DND-41 (cell line): ENCODE measurements around the gene SMC1B.

ENCODE experiments used
- EZH2 ChIP-seq: IDR thresholded peaks from 3 replicates; pipeline ENCODE4 v1.6.1; 2012; ENCODE audit warnings: borderline replicate concordance, low read depth, mild to moderate bottlenecking, moderate library complexity, low read length, inconsistent platforms; ENCODE audit not compliant: severe bottlenecking
- TF ChIP-seq, protein P1 (sequence below): IDR thresholded peaks from 2 replicates; pipeline ENCODE4 v1.5.1; 2012; ENCODE audit warnings: borderline replicate concordance, low read length, moderate library complexity, mild to moderate bottlenecking; ENCODE audit not compliant: poor library complexity, severe bottlenecking; ENCODE audit errors: extremely low read depth

GRCh38 chr22:45389546-45389945 lies 23.9 kb downstream of the SMC1B start:
- TF ChIP-seq, protein P1, sequence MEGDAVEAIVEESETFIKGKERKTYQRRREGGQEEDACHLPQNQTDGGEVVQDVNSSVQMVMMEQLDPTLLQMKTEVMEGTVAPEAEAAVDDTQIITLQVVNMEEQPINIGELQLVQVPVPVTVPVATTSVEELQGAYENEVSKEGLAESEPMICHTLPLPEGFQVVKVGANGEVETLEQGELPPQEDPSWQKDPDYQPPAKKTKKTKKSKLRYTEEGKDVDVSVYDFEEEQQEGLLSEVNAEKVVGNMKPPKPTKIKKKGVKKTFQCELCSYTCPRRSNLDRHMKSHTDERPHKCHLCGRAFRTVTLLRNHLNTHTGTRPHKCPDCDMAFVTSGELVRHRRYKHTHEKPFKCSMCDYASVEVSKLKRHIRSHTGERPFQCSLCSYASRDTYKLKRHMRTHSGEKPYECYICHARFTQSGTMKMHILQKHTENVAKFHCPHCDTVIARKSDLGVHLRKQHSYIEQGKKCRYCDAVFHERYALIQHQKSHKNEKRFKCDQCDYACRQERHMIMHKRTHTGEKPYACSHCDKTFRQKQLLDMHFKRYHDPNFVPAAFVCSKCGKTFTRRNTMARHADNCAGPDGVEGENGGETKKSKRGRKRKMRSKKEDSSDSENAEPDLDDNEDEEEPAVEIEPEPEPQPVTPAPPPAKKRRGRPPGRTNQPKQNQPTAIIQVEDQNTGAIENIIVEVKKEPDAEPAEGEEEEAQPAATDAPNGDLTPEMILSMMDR, result no peak
- TF ChIP-seq EZH2, result no peak
